ENCODE results near the gene ASB13.

Gene ASB13

DNA sequence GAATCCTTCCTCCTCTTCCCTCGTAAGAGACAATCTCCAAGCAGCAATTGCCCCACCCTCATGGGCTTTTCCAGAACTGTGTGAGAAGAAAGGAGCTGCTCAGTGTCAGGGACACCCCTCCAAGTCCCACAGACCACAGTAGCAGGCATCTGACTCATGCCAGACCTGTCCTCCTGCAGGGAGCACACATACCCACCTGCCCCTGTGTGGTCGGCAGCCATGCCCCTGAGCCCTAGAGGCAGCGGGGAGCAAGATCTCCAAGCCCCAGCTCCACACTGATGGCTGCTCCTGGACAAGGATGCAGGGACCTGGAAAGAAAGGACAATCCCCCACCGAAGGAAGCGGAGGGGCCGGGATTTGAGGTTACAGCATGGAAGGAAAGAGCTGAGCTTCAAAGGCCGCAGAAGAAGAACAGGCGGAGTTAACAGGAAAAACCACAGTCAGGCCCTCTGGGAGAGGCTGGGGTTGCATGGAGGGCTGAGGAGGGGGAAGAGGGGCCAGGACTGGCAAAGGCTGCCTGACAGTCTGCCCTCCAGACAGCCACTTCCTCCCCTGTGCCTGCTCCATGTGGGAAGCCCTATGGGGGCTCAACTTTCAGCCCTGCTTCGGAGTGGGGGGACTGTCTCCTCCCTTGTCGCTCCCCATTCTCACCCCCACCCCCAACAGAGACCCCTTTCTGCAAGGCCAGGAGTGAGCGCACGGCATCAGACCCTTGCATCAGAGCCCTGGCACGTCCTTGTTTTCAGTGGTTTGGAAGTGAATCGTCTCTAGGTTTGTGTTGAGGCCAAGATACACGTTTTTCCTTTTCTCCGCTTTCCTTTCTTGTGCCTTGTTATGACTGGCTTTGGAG lies 46.8 kb downstream of the ASB13 start:
- TF ChIP-seq POLR2AphosphoS5 (IDR thresholded peaks at IDR 0.05; ENCODE audit: low read depth, low read length) = no peak
- FAIRE-seq (no peak), DNase-seq (ENCODE audit: insufficient read length) (no peak)

DNA sequence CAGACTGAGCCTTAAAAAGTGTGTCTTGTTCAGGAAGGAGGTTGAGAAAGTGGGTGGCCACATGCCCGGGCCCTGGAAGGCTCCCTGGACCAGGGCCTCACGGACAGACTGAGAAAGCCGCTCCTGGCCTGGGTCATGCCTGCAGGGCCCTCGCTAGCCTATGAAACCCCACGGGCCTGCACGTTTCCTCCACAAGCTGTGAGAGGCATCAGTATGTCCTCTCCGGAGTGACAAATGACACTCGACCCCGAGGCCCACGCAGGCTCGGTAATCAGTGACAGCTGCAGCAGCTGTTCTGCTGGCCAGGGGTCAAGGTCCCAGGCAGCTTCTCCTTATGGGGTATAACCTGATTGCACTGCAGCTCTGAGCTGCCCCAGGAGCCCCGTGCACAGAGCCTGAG lies 47.6 kb downstream of the ASB13 start:
- no peak for TF ChIP-seq POLR2AphosphoS5 (IDR thresholded peaks at IDR 0.05; ENCODE audit: low read depth, low read length)
- no peak for TF ChIP-seq TAF1 (IDR thresholded peaks at IDR 0.05; ENCODE audit: borderline replicate concordance, low read depth, low read length)
- TF ChIP-seq POLR2A (IDR thresholded peaks at IDR 0.05; ENCODE audit: low read depth, low read length) = no peak
- DNase-seq (ENCODE audit: insufficient read length) (no peak), FAIRE-seq (no peak)

DNA sequence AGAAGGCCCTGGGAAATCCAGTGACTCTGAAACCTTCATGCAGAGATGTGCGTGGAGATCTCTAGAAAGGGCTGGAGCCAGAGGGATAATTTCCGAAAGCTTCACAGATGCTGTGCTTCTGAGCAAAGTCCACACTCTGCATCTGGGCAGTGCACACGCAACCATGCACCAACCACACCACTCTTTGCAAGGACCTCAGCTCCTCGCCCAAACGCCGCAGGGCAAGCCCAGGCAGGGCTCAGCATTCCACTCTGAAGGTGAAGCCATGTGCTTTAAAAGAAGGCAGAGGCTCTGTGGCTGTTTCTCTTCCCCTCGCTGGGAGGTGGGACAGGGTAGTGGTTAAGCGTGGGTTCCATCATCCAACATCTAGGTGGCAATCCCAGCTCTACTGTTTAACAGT lies 48.4 kb downstream of the ASB13 start:
- no peak for DNase-seq (ENCODE audit: insufficient read length)
- TF ChIP-seq POLR2A (IDR thresholded peaks at IDR 0.05; ENCODE audit: low read depth, low read length) = no peak
- TF ChIP-seq TAF1 (IDR thresholded peaks at IDR 0.05; ENCODE audit: borderline replicate concordance, low read depth, low read length) = no peak
- no peak for TF ChIP-seq POLR2AphosphoS5 (IDR thresholded peaks at IDR 0.05; ENCODE audit: low read depth, low read length)
- no peak for FAIRE-seq

DNA sequence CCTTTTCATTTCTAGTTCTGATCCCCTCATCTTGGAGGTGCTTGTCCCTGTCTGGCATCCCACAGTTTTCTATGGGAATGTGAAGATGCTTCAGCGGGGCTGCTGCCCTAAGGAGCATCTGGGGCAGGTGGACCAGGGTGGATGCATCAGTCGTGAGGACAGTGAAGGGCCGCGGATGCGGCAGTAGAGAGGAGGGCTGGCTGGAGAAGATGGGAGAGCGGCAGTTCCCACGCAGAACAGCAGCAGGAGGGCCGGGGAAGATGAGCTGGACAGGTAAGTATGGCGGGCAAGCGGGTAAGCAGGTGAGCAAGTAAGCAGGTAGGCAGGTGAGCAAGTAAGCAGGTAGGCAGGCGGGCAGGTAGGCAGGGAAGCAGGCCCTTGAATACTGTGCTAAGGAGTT lies 48.9 kb downstream of the ASB13 start:
- no peak for FAIRE-seq

DNA sequence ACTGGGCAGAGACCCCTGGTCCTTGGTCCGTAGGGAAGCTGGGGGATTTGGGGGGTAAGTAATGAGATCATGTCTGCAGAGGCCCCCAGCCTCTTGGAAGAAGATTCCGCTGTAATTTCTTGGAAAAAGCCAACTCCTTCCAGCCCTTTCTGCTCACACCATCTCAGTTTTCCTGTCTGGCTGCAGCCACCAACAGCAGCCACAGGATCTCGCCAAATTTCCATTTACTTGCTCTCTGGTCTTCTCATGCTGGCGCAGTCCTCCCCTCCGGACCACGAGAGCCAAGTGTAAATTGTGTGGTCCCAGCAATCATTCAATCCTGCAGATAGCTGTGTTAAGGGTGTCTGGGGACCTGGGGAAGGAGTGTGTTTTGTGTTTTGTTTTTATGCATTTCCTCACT lies 49.6 kb downstream of the ASB13 start:
- no peak for FAIRE-seq
- TF ChIP-seq TAF1 (IDR thresholded peaks at IDR 0.05; ENCODE audit: borderline replicate concordance, low read depth, low read length) (no peak), POLR2A (IDR thresholded peaks at IDR 0.05; ENCODE audit: low read depth, low read length) (no peak), POLR2AphosphoS5 (IDR thresholded peaks at IDR 0.05; ENCODE audit: low read depth, low read length) (no peak)
- no peak for DNase-seq (ENCODE audit: insufficient read length)

More for the DNA sequence above, 48.9 kb downstream of the ASB13 start:
- no peak for DNase-seq (ENCODE audit: insufficient read length)
- TF ChIP-seq POLR2AphosphoS5 (IDR thresholded peaks at IDR 0.05; ENCODE audit: low read depth, low read length) (no peak), TAF1 (IDR thresholded peaks at IDR 0.05; ENCODE audit: borderline replicate concordance, low read depth, low read length) (no peak), POLR2A (IDR thresholded peaks at IDR 0.05; ENCODE audit: low read depth, low read length) (no peak)

DNA sequence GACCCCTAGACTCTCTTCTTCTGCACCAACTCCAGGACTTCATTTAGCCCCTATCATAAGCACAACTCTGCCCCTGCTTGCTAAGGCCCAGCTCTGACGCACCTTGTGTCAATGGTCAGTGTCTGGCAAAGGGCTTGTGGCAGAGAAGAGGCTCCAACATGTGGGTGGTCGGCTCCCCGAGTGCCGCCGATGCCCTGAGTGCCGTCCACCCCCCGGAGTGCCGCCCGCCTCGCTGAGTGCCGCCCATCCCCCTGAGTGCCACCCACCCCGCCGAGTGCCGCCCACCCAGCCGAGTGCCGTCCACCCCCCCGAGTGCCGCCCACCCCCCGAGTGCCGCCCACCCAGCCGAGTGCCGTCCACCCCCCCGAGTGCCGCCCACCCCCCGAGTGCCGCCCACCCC lies 50.3 kb downstream of the ASB13 start:
- DNase-seq (ENCODE audit: insufficient read length) = no peak
- no peak for FAIRE-seq
- TF ChIP-seq POLR2AphosphoS5 (IDR thresholded peaks at IDR 0.05; ENCODE audit: low read depth, low read length) (no peak), POLR2A (IDR thresholded peaks at IDR 0.05; ENCODE audit: low read depth, low read length) (no peak), TAF1 (IDR thresholded peaks at IDR 0.05; ENCODE audit: borderline replicate concordance, low read depth, low read length) (no peak)

DNA sequence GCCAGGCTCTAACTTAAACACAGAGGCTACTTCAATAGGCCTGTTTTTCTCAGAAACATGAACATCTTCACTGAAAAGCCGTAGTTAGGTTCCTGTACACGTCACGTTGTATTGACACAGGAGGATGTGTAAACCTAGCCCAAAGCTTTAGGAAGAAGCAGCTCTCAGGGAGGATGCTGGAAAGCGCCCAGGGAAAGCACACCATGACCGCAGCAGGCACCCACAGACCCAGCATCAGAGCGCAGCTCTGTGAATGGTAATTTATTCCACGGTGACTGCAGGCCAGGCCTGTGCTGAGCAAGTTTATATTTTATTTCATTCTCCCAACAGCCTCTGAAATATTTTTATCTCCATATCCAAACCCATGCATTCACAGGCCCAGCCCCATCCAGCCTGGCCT lies 51.1 kb downstream of the ASB13 start:
- DNase-seq (ENCODE audit: insufficient read length) (no peak), FAIRE-seq (no peak)
- TF ChIP-seq TAF1 (IDR thresholded peaks at IDR 0.05; ENCODE audit: borderline replicate concordance, low read depth, low read length) = no peak
- no peak for TF ChIP-seq POLR2AphosphoS5 (IDR thresholded peaks at IDR 0.05; ENCODE audit: low read depth, low read length)
- no peak for TF ChIP-seq POLR2A (IDR thresholded peaks at IDR 0.05; ENCODE audit: low read depth, low read length)

DNA sequence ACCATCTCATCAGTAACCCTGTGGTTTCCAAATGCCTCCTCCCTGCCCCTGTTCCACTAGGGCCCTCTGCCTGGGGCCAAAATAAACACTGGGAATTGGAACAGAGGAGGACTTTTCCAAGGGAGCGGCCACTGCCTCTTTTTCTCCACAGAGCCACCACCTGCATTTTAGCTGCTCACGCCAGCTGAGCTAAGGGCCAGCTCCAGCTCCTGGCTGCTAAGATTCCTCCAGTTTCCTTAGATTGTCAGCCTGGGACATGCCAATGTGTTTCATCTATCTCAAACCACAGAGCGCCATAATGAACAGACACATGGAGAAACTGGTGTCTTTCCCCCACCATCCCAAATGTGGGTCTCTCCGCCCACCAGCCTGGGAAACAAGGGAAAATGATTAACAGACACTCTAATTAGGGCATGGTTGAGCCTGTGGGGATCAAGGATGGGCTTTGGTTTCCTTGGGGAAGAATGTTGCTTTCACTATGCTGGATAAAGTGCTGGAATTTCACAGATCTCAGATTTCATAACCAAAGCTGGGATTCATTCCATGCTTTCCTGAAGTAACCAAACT lies 52.2 kb downstream of the ASB13 start:
- TF ChIP-seq POLR2AphosphoS5 (IDR thresholded peaks at IDR 0.05; ENCODE audit: low read depth, low read length) = no peak
- TF ChIP-seq POLR2A (IDR thresholded peaks at IDR 0.05; ENCODE audit: low read depth, low read length) = no peak
- no peak for TF ChIP-seq TAF1 (IDR thresholded peaks at IDR 0.05; ENCODE audit: borderline replicate concordance, low read depth, low read length)
- DNase-seq (ENCODE audit: insufficient read length) (no peak), FAIRE-seq (no peak)

DNA sequence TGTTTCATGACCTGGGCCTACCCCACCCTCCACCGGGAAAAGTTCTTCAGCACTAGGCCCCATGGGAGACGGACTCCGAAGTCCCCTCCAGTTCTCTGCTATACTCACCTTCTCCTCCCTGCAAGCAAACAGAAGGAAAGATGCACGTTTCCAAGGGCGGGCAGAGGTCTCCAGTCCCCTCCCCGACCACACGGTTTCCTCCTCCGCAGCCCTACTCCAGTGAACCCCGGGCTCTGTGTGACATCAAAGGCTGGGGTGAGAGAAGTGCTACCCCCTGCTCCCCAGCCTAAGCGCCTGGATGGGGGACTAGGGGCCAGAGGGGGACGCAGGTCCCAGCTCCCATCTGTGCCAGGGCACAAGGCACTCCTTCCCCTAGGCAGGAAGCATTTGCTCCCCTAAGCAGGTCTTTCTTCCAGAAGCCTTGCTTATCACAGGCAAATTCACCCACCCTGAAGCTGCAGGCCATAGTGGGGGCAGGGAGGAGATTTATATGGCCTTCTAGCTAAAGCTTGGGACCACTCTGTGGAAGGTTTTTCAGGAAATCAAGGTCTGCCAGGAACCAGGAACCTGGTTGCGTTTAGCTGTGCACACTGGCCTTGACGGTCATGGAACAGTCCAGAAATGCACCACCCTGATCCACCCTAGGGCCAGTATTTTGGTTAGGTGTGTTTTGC lies 52.8 kb downstream of the ASB13 start:
- DNase-seq (ENCODE audit: insufficient read length) (no peak), FAIRE-seq (no peak)
- TF ChIP-seq POLR2A (IDR thresholded peaks at IDR 0.05; ENCODE audit: low read depth, low read length) (no peak), POLR2AphosphoS5 (IDR thresholded peaks at IDR 0.05; ENCODE audit: low read depth, low read length) (no peak), TAF1 (IDR thresholded peaks at IDR 0.05; ENCODE audit: borderline replicate concordance, low read depth, low read length) (no peak)

DNA sequence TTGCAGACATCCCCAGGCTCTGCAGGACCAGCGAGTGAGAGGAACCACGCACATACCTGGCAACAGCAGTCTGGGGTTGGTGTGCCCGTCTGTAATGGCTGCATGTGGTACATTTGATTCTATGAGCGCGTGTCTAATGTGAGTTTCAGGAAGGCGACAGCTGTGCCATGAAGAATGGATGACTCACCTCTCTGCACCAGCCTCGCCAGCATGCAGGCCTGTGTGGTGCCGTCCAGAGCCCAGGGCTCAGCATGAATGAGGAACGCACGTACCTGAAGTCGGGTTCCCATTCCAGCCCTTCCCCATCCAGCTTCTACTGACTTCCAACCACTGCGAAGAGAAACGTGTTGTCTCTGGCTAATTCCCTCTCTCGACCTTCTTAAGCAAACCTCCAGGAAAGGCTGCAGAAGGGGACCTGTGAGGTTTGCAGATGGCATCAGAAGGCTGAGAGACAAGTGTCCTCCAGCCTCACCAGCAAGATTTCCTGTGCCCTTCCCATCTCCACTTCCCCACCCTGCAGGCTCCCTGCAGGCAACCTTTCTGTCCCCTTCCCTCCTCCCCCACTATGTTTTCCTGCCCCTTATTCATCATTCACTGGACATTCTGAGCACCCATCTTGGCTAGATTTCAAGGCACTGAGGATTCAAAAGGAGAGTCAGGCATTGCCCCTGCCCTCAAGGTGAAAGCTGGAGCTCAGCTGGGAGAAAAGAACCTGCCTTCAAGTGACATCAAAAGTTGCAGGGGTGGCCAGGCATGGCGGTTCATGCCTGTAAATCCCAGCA lies 54.3 kb downstream of the ASB13 start:
- FAIRE-seq = no peak
- no peak for TF ChIP-seq POLR2A (IDR thresholded peaks at IDR 0.05; ENCODE audit: low read depth, low read length)
- TF ChIP-seq POLR2AphosphoS5 (IDR thresholded peaks at IDR 0.05; ENCODE audit: low read depth, low read length) = no peak
- no peak for TF ChIP-seq TAF1 (IDR thresholded peaks at IDR 0.05; ENCODE audit: borderline replicate concordance, low read depth, low read length)
- no peak for DNase-seq (ENCODE audit: insufficient read length)

DNA sequence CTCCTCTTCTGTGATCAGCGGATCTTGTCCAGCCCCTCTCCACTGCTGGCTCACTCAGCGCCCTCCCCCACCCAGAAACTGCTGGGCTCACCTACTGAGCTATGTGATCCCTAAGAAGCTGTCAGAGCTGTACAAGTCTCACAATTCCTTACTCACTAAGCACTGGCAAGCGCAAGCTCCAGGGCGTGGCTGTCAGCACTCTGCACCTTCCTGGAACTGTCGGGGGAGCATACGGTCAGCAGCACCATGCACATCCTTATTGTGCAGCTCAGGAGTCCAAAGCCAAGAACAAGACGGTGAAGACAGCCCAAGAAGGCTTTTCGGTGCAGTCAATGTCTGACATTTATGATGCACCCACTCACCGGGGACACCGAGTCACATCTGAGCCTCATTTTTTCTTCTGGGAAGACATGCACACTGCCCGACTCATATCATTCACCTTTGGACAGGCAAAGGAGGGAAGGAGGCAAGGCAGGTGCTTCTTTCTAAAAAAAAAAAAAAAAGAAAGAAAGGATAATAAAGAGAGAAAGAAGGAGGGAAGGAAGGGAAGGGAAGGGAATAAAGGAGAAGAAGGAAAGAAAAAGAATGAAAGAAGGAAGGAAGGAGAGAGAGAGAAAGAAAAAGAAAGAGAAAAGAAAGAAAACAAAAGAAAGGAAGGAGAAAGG lies 56.3 kb downstream of the ASB13 start:
- FAIRE-seq = no peak
- TF ChIP-seq POLR2A (IDR thresholded peaks at IDR 0.05; ENCODE audit: low read depth, low read length) (no peak), TAF1 (IDR thresholded peaks at IDR 0.05; ENCODE audit: borderline replicate concordance, low read depth, low read length) (no peak), POLR2AphosphoS5 (IDR thresholded peaks at IDR 0.05; ENCODE audit: low read depth, low read length) (no peak)
- no peak for DNase-seq (ENCODE audit: insufficient read length)

All from GM12892 (cell line).